ENCODE results near the gene DNAJC12.

GRCh38 chr10:67782530-67782929 lies 55.5 kb downstream of the DNAJC12 start:
- TF ChIP-seq CTCF (IDR thresholded peaks at IDR 0.05; ENCODE audit: control extremely low read depth in 1 of 3, insufficient read depth in 1 of 3, low read depth in 1 of 3, low read length in 3 of 3) = no peak
- no peak for TF ChIP-seq POLR2AphosphoS5 (IDR thresholded peaks at IDR 0.05; ENCODE audit: low read depth, low read length)
- TF ChIP-seq GABPA (IDR thresholded peaks at IDR 0.05; ENCODE audit: borderline replicate concordance, insufficient read depth, low read length) = no peak
- TF ChIP-seq EGR1 (IDR thresholded peaks at IDR 0.05; ENCODE audit: borderline replicate concordance, low read depth, low read length) = no peak
- no peak for TF ChIP-seq SP1 (IDR thresholded peaks at IDR 0.05; ENCODE audit: low read depth, low read length)
- TF ChIP-seq MAX (IDR thresholded peaks at IDR 0.05) = no peak
- no peak for TF ChIP-seq HDAC6 (IDR thresholded peaks at IDR 0.05; ENCODE audit: low read depth, low read length)
- TF ChIP-seq MAFK (IDR thresholded peaks at IDR 0.05; ENCODE audit: low read depth, low read length) = no peak
